Measurements from ENCODE around the gene SBF1.
"Not testable (repeated sequence)": the region's sequence is repeated elsewhere in the genome, so short reads cannot be mapped to it uniquely, and the experiment has no call there.

SBF1 gene

DNA sequence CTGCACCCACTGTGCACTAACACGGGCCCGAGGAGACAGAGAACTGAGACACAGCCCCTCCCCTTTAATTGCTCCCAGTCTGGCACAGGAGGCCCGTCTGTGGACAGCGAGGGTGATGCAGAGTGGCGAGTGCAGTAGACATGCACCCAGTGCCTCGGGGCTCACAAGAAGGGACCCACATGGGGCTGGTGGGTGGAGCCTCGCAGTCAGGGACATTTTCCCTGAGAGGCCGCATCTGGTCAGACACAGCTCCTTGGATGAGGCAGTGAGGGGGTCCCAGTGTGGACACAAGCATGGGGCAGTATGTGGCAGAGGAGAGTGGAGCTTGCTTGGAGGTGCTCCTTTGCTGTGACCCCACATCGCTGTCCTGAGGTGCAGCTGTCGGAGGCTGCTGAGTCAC, 54.8 kb downstream of the SBF1 start:
- H3K4me1 ChIP-seq (ENCODE audit: control insufficient read depth, insufficient read depth, low read length), result no peaks in the 10 kb centered on the region
- H3K27ac ChIP-seq (ENCODE audit: low read length), result no peak overlapping the region
- H3K9me3 ChIP-seq (ENCODE audit: control insufficient read depth, insufficient read depth, low read length), result no peaks in the 10 kb centered on the region
- no peaks in the 10 kb centered on the region for H3K27me3 ChIP-seq (ENCODE audit: control insufficient read depth, insufficient read depth, low read length)
- WGBS (ENCODE audit: insufficient coverage, insufficient read length), result no CpG with 5 or more reads among the region's 10 CpGs
- no peak for DNase-seq (ENCODE audit: low read depth, low spot score)
- peaks cover 32% of the 10 kb centered on the region for H3K36me3 ChIP-seq (ENCODE audit: control insufficient read depth, insufficient read depth, low read length)
- H3K4me3 ChIP-seq (ENCODE audit: low read length), result no peak overlapping the region

DNA sequence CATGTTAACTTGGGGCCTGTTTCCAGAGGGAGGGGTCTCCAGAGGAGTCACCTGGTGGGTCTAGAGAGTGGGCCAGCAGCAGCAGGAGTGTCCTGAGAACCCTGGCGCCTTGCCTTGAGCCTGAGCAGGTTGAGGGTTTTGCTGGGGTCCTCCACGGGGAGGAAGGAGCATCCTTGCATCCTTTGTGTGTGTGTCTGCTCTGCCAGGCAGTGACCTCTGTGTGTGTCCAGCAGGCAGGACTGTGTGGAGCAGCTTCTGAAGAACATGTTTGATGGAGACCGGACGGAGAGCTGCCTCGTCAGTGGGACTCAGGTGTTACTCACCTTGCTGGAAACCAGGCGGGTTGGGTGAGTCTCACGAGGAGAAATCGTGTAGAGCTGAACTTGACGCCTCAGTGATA, 55.7 kb downstream of the SBF1 start:
- no CpG with 5 or more reads among the region's 9 CpGs for WGBS (ENCODE audit: insufficient coverage, insufficient read length)
- H3K27me3 ChIP-seq (ENCODE audit: control insufficient read depth, insufficient read depth, low read length), result no peaks in the 10 kb centered on the region
- no peak overlapping the region for H3K4me3 ChIP-seq (ENCODE audit: low read length)
- H3K27ac ChIP-seq (ENCODE audit: low read length), result no peak overlapping the region
- no peaks in the 10 kb centered on the region for H3K4me1 ChIP-seq (ENCODE audit: control insufficient read depth, insufficient read depth, low read length)
- DNase-seq (ENCODE audit: low read depth, low spot score), result no peak
- H3K36me3 ChIP-seq (ENCODE audit: control insufficient read depth, insufficient read depth, low read length), result peaks cover 32% of the 10 kb centered on the region
- no peaks in the 10 kb centered on the region for H3K9me3 ChIP-seq (ENCODE audit: control insufficient read depth, insufficient read depth, low read length)

DNA sequence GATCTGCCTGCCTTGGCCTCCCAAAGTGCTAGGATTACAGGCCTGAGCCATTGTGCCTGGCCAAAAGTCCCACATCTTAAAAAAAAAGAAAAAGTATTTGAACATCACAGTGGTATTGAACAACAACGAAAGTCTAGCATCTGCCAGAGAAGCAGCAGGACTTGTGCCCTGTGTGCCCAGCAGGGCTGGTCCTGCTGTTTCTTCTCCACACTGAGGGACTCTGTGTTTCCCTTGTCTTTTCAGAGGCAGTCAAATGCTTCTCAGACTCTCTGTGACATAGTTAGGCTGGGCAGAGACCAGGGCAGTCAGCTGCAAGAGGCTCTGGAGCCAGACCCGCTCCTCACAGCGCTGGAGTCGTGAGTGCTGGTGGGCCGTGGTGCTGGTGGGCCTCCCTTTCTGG, 56.2 kb downstream of the SBF1 start:
- WGBS (ENCODE audit: insufficient coverage, insufficient read length), result no CpG with 5 or more reads among the region's 5 CpGs
- H3K27me3 ChIP-seq (ENCODE audit: control insufficient read depth, insufficient read depth, low read length), result no peaks in the 10 kb centered on the region
- no peaks in the 10 kb centered on the region for H3K4me1 ChIP-seq (ENCODE audit: control insufficient read depth, insufficient read depth, low read length)
- DNase-seq (ENCODE audit: low read depth, low spot score), result no peak
- H3K9me3 ChIP-seq (ENCODE audit: control insufficient read depth, insufficient read depth, low read length), result no peaks in the 10 kb centered on the region
- no peak overlapping the region for H3K27ac ChIP-seq (ENCODE audit: low read length)
- no peak overlapping the region for H3K4me3 ChIP-seq (ENCODE audit: low read length)
- H3K36me3 ChIP-seq (ENCODE audit: control insufficient read depth, insufficient read depth, low read length), result peaks cover 29% of the 10 kb centered on the region

DNA sequence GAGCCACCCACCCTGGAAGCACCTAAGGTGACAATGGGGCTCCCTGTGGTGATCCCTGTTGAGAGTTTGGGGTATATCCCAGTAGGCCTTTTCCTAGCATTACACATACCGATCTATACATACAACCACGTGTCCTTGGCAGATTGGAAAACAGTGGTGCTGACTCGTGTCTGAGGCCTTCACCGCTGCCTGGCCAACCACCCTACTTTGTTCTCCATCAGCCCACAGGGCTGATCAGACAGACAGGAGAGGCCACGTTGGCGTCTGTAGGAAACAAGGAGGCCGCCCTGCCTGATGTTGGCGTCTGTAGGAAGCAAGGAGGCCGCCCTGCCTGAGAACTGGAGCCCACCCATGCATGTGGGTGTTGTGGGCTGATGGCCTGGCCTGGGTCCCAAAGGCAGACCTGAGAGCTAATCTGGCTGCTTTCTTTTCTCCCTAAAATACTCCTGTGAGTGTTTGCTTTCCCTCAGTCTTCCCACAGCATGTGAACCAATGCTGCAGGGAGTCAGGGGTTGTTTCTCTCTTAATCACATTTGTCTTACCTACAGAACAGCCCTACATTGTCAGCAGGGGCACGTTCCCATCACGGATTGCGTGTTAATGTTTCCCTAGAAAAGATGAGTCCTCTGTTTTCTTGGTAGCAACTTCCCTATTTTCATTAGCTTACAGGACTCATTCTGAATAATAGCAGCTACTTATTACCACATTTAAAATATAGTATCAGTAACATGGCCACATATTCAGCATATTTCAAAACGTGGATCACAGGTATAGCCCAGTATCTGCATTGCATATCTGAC, 57.2 kb downstream of the SBF1 start:
- no peak for DNase-seq (ENCODE audit: low read depth, low spot score)
- Histone ChIP-seq H3K36me3 (ENCODE audit: control insufficient read depth, insufficient read depth, low read length) (peaks cover 21% of the 10 kb centered on the region), H3K4me1 (ENCODE audit: control insufficient read depth, insufficient read depth, low read length) (no peaks in the 10 kb centered on the region), H3K27ac (ENCODE audit: low read length) (no peak overlapping the region), H3K9me3 (ENCODE audit: control insufficient read depth, insufficient read depth, low read length) (no peaks in the 10 kb centered on the region), H3K4me3 (ENCODE audit: low read length) (no peak overlapping the region), H3K27me3 (ENCODE audit: control insufficient read depth, insufficient read depth, low read length) (no peaks in the 10 kb centered on the region)
- no CpG with 5 or more reads among the region's 13 CpGs for WGBS (ENCODE audit: insufficient coverage, insufficient read length)

DNA sequence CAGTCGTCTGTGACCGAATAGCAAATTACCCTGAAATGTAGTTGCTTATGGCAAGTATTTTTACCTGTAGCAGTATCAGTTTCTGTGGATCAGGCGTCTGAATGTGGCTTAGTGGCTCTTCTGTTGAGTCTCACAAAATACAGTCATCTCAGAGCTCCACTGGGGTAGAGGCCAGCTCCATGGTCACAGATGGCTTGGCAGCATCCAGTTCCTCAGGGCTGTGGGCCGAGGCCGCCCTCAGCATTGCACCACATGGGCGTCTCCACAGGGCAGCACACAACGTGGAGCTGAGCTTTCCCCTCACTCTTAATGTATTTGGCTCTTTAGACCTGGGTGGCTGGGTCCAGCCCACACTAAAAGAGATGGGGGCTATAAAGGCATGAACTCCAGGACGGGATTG, 57.8 kb downstream of the SBF1 start:
- no CpG with 5 or more reads among the region's 8 CpGs for WGBS (ENCODE audit: insufficient coverage, insufficient read length)
- Histone ChIP-seq H3K9me3 (ENCODE audit: control insufficient read depth, insufficient read depth, low read length) (no peaks in the 10 kb centered on the region), H3K4me1 (ENCODE audit: control insufficient read depth, insufficient read depth, low read length) (no peaks in the 10 kb centered on the region), H3K36me3 (ENCODE audit: control insufficient read depth, insufficient read depth, low read length) (peaks cover 21% of the 10 kb centered on the region), H3K4me3 (ENCODE audit: low read length) (no peak overlapping the region), H3K27ac (ENCODE audit: low read length) (no peak overlapping the region), H3K27me3 (ENCODE audit: control insufficient read depth, insufficient read depth, low read length) (no peaks in the 10 kb centered on the region)
- no peak for DNase-seq (ENCODE audit: low read depth, low spot score)

DNA sequence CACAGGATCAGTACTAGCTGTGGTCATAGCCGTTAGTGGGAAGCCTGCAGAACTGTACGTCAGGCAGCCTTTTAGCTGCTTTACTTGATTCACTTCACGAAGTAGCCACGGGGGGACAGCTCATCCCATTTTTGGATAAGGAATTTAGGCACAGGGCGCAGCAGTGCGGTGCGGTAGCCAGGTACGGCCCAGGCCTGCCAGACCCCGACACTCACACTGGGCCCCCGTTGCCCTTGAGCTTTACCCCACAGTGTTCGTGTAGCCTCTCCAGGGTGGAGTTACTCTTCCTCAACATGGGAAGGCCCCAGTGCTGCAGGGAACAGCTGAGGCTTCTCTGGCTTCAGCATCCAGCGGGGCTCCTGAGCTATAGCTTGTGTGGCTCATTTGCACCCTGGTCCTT, 59.4 kb downstream of the SBF1 start:
- no CpG with 5 or more reads among the region's 12 CpGs for WGBS (ENCODE audit: insufficient coverage, insufficient read length)
- Histone ChIP-seq H3K27me3 (ENCODE audit: control insufficient read depth, insufficient read depth, low read length) (no peaks in the 10 kb centered on the region), H3K4me1 (ENCODE audit: control insufficient read depth, insufficient read depth, low read length) (no peaks in the 10 kb centered on the region), H3K9me3 (ENCODE audit: control insufficient read depth, insufficient read depth, low read length) (no peaks in the 10 kb centered on the region), H3K27ac (ENCODE audit: low read length) (no peak overlapping the region), H3K4me3 (ENCODE audit: low read length) (no peak overlapping the region), H3K36me3 (ENCODE audit: control insufficient read depth, insufficient read depth, low read length) (peaks cover 21% of the 10 kb centered on the region)
- DNase-seq (ENCODE audit: low read depth, low spot score), result no peak

DNA sequence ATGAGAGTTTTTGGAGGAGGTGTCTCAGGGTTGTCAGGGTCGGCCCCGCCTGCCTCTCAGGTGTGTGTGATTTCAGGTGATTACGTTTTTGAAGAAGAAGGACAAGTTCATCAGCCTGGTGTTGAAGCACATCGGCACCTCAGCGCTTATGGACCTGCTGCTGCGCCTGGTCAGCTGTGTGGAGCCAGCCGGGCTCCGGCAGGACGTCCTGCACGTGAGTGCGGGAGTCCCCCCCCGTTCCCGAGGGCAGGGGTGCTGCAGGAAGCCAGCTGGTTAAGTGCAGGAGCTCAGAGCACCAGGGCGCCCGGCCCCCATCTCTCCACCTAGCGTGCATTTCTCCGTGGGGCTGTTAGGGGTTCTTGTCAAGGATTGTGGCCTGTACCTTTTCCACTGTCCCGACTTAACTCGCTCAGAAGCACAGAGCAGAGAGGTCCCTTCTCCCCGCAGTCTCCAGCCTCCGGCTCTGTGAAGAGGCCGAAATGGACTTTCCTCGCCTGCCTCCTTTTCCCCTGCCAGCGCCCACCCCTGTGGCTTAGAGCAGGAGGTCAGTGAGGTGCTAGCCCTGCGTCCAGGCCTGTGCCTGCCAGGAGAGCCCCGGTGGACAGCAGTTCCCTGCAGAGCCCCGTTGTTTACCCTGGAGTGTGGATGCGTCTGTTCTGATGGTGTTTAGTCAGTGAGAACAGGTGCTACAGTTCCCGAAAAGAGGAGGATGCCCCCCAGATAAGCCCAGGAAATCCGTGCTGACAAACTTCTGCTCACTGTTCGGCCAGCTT, 60.2 kb downstream of the SBF1 start:
- Histone ChIP-seq H3K27me3 (ENCODE audit: control insufficient read depth, insufficient read depth, low read length) (no peaks in the 10 kb centered on the region), H3K27ac (ENCODE audit: low read length) (no peak overlapping the region), H3K4me1 (ENCODE audit: control insufficient read depth, insufficient read depth, low read length) (no peaks in the 10 kb centered on the region), H3K9me3 (ENCODE audit: control insufficient read depth, insufficient read depth, low read length) (no peaks in the 10 kb centered on the region), H3K36me3 (ENCODE audit: control insufficient read depth, insufficient read depth, low read length) (peaks cover 20% of the 10 kb centered on the region), H3K4me3 (ENCODE audit: low read length) (no peak overlapping the region)
- no peak for DNase-seq (ENCODE audit: low read depth, low spot score)
- WGBS (ENCODE audit: insufficient coverage, insufficient read length), result no CpG with 5 or more reads among the region's 31 CpGs

DNA sequence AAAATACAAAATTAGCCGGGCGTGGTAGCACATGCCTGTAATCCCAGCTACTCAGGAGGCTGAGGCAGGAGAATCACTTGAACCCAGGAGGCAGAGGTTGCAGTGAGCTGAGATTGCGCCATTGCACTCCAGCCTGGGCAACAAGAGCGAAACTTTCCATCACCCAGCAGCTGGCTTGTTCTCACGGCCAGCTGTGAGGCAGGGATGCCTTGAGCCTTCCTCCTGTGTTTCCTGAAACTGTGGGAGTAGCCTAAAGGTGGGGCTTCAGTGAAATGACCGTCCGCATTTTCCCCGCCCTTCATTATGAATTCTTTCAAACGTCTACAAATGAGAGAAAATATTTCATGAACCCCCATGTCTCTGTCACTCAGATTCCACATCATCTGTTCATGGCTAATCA, 65.9 kb downstream of the SBF1 start:
- not testable (repeated sequence) for H3K9me3 ChIP-seq (ENCODE audit: control insufficient read depth, insufficient read depth, low read length); H3K4me1 ChIP-seq (ENCODE audit: control insufficient read depth, insufficient read depth, low read length); H3K36me3 ChIP-seq (ENCODE audit: control insufficient read depth, insufficient read depth, low read length); H3K27ac ChIP-seq (ENCODE audit: low read length); DNase-seq (ENCODE audit: low read depth, low spot score); H3K4me3 ChIP-seq (ENCODE audit: low read length); H3K27me3 ChIP-seq (ENCODE audit: control insufficient read depth, insufficient read depth, low read length)
- no CpG with 5 or more reads among the region's 9 CpGs for WGBS (ENCODE audit: insufficient coverage, insufficient read length)

DNA sequence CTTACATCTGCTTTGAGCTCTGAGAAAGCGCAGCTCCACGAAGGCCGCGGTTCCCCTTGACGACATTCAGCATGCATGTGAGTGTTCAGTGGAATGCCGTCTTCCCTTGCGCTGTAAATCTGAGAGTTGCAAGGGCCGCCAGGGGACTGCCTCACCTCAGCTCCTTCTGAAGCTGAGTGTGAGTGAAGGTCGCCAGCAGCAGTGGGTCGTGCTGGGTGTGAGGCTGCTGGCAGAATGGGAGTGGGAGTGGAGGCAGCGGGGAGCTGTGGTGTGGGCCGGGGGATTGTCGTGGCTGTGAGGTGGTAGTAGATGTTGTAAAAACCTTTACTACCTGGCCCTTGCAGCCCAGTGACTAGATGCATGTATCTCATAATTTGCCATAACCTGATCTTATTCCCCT, 66.5 kb downstream of the SBF1 start:
- H3K4me1 ChIP-seq (ENCODE audit: control insufficient read depth, insufficient read depth, low read length), result no peaks in the 10 kb centered on the region
- no peak overlapping the region for H3K27ac ChIP-seq (ENCODE audit: low read length)
- H3K9me3 ChIP-seq (ENCODE audit: control insufficient read depth, insufficient read depth, low read length), result no peaks in the 10 kb centered on the region
- no peak overlapping the region for H3K4me3 ChIP-seq (ENCODE audit: low read length)
- peaks cover 5% of the 10 kb centered on the region for H3K36me3 ChIP-seq (ENCODE audit: control insufficient read depth, insufficient read depth, low read length)
- H3K27me3 ChIP-seq (ENCODE audit: control insufficient read depth, insufficient read depth, low read length), result no peaks in the 10 kb centered on the region
- no peak for DNase-seq (ENCODE audit: low read depth, low spot score)
- no CpG with 5 or more reads among the region's 13 CpGs for WGBS (ENCODE audit: insufficient coverage, insufficient read length)

DNA sequence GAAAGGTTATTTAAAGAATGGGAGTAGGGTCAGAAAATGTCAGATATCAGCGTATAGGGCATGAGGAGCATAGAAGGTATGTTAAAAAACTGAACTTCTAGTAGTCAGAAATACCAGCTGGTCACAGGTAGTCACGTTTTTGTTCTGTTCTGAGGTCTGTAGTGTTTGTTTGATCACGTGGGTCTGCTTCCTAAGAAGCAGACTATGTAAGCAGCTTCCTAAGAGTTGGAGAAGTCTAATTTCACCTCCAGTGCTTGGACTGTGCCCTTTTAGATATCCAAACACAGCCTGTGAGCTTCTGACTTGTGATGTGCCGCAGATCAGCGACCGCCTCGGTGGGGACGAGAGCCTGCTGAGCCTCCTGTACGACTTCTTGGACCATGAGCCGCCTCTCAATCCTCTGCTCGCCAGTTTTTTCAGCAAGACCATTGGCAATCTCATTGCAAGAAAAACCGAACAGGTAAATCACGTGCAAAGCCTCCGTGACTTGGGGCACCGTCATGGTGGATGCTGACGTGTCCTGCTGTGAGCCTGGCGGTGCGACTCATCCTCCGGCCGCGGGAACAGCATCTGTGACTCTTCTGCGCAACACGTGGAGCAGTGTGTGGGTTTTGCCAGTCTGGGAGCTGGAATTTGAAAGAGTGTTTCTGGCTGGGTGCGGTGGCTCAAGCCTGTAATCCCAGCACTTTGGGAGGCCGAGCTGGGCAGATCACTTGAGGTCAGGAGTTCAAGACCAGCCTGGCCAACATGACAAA, 68.2 kb downstream of the SBF1 start:
- no peak overlapping the region for H3K27ac ChIP-seq (ENCODE audit: low read length)
- no peaks in the 10 kb centered on the region for H3K27me3 ChIP-seq (ENCODE audit: control insufficient read depth, insufficient read depth, low read length)
- no peak overlapping the region for H3K4me3 ChIP-seq (ENCODE audit: low read length)
- no peaks in the 10 kb centered on the region for H3K9me3 ChIP-seq (ENCODE audit: control insufficient read depth, insufficient read depth, low read length)
- WGBS (ENCODE audit: insufficient coverage, insufficient read length), result no CpG with 5 or more reads among the region's 25 CpGs
- H3K36me3 ChIP-seq (ENCODE audit: control insufficient read depth, insufficient read depth, low read length), result peaks cover 5% of the 10 kb centered on the region
- no peak for DNase-seq (ENCODE audit: low read depth, low spot score)
- no peaks in the 10 kb centered on the region for H3K4me1 ChIP-seq (ENCODE audit: control insufficient read depth, insufficient read depth, low read length)

All from iPS DF 6.9 (cell line).